Measurements from ENCODE around the gene HBM. TPM values are rescaled to one million over a fixed set of nuclear protein-coding genes. Genes with fewer than 3 reads are reported as not detected.

The HBM gene
- total RNA-seq, 1 experiment from 2014 or later, result not detected

DNA sequence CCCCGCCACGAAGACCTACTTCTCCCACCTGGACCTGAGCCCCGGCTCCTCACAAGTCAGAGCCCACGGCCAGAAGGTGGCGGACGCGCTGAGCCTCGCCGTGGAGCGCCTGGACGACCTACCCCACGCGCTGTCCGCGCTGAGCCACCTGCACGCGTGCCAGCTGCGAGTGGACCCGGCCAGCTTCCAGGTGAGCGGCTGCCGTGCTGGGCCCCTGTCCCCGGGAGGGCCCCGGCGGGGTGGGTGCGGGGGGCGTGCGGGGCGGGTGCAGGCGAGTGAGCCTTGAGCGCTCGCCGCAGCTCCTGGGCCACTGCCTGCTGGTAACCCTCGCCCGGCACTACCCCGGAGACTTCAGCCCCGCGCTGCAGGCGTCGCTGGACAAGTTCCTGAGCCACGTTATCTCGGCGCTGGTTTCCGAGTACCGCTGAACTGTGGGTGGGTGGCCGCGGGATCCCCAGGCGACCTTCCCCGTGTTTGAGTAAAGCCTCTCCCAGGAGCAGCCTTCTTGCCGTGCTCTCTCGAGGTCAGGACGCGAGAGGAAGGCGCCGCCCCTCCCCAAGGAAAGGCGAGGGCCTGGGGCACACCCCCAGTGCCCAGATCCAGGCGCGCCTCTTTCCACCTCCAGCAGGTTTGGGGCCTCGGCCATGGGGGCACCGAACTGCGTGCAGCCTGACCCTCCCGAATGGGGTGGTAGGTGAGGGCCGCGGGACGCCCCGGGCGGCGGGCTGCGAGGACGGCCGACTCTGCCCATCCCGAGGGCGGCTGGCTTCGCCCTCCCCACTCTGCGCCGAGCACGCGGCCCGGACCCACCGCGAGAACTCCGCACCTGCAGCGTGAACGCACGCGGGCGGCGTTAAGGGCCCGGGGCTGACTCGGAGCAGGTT lies 15.1 kb downstream of the HBM start:
- no peaks in the 10 kb centered on the region for H3K9me3 ChIP-seq (ENCODE audit: control insufficient read depth, insufficient read depth, low read depth, low read length)
- H3K27ac ChIP-seq (ENCODE audit: low read length), result peak overlapping the region; percentile 69
- H3K36me3 ChIP-seq (ENCODE audit: control insufficient read depth, insufficient read depth, low read length), result no peaks in the 10 kb centered on the region
- ChIA-PET POLR2A (no interaction called here), CTCF (interaction anchor here (0.7 to 0.9 kb wide), 3 partner anchors 10 to 84 kb away, joined by 3 read pairs; no protein-coding TSS in a partner anchor)
- peak overlapping the region; percentile 43 to 51 for H3K4me3 ChIP-seq (ENCODE audit: low read depth in 2 of 2, low read length in 2 of 2)
- H3K4me1 ChIP-seq (ENCODE audit: control insufficient read depth, insufficient read depth, low read length), result peaks cover 6% of the 10 kb centered on the region; the same call in 1 of the 2 replicates
- H3K27me3 ChIP-seq (ENCODE audit: control insufficient read depth, insufficient read depth, low read length), result no peaks in the 10 kb centered on the region
- ATAC-seq, result peak; percentile 84
- BruUV-seq (replicated peaks), result no TSS peak
- intact Hi-C loops (cut with micrococcal nuclease; ENCODE audit: unreplicated experiment) (loop anchor here (2.0 kb wide), 1 partner anchor 74 kb away; no protein-coding TSS in a partner anchor), in situ Hi-C loops (cut with HindIII; ENCODE audit: low pct_unique_long_range_greater_than_20kb, low sequenced_read_pairs) (no loop called here)
- TF ChIP-seq, protein P1, sequence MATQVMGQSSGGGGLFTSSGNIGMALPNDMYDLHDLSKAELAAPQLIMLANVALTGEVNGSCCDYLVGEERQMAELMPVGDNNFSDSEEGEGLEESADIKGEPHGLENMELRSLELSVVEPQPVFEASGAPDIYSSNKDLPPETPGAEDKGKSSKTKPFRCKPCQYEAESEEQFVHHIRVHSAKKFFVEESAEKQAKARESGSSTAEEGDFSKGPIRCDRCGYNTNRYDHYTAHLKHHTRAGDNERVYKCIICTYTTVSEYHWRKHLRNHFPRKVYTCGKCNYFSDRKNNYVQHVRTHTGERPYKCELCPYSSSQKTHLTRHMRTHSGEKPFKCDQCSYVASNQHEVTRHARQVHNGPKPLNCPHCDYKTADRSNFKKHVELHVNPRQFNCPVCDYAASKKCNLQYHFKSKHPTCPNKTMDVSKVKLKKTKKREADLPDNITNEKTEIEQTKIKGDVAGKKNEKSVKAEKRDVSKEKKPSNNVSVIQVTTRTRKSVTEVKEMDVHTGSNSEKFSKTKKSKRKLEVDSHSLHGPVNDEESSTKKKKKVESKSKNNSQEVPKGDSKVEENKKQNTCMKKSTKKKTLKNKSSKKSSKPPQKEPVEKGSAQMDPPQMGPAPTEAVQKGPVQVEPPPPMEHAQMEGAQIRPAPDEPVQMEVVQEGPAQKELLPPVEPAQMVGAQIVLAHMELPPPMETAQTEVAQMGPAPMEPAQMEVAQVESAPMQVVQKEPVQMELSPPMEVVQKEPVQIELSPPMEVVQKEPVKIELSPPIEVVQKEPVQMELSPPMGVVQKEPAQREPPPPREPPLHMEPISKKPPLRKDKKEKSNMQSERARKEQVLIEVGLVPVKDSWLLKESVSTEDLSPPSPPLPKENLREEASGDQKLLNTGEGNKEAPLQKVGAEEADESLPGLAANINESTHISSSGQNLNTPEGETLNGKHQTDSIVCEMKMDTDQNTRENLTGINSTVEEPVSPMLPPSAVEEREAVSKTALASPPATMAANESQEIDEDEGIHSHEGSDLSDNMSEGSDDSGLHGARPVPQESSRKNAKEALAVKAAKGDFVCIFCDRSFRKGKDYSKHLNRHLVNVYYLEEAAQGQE (IDR thresholded peaks at IDR 0.05; ENCODE audit: insufficient read depth in 1 of 2, low read depth in 2 of 2, low read length in 1 of 2), result 0 out of 4 replicates have a peak, but pooled peaks of 1 of the 2 experiments have one; percentile 53
- TF ChIP-seq SIN3A (IDR thresholded peaks at IDR 0.05; ENCODE audit: borderline replicate concordance, insufficient read depth, low read depth, low read length), result peak; percentile 81; the same call in 1 of the 2 replicates
- TF ChIP-seq, protein P2, sequence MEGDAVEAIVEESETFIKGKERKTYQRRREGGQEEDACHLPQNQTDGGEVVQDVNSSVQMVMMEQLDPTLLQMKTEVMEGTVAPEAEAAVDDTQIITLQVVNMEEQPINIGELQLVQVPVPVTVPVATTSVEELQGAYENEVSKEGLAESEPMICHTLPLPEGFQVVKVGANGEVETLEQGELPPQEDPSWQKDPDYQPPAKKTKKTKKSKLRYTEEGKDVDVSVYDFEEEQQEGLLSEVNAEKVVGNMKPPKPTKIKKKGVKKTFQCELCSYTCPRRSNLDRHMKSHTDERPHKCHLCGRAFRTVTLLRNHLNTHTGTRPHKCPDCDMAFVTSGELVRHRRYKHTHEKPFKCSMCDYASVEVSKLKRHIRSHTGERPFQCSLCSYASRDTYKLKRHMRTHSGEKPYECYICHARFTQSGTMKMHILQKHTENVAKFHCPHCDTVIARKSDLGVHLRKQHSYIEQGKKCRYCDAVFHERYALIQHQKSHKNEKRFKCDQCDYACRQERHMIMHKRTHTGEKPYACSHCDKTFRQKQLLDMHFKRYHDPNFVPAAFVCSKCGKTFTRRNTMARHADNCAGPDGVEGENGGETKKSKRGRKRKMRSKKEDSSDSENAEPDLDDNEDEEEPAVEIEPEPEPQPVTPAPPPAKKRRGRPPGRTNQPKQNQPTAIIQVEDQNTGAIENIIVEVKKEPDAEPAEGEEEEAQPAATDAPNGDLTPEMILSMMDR (IDR thresholded peaks at IDR 0.05), result no peak
- TF ChIP-seq TCF7L2 (IDR thresholded peaks at IDR 0.05; ENCODE audit: low read depth, low read length), result no peak
- TF ChIP-seq POLR2AphosphoS5 (IDR thresholded peaks at IDR 0.05; ENCODE audit: low read depth, low read length), result peak; percentile 78
- no peak for DNase-seq (ENCODE audit: low read depth, low spot score)

DNA sequence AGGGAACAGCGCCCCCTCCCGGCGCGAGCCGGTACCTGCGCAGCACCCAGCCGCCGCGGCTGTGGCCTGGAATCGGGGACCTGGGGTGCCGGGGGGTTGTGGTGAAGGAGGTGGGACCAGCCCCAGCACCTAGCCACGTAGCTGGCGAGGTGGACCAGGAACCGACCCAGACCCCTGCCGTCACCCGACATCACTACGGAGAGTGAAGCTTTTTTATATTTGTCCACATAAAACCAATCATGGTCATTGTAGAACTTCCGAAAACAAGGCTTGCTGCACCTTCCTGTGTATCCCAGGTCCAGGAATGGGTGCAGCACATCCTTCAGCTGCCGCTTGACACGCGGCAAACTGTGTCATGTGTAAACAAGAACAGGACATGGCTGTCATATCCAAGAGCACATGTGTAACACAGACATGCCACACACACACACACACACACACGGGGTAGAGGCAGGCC lies 15.8 kb downstream of the HBM start:
- H3K4me3 ChIP-seq (ENCODE audit: low read depth in 2 of 2, low read length in 2 of 2), result peak overlapping the region in 1 of 2 experiments; percentile 43; a peak in 3 of 4 replicates
- no TSS peak for BruUV-seq (replicated peaks)
- in situ Hi-C loops (cut with HindIII; ENCODE audit: low pct_unique_long_range_greater_than_20kb, low sequenced_read_pairs) (no loop called here), intact Hi-C loops (cut with micrococcal nuclease; ENCODE audit: unreplicated experiment) (loop anchor here (2.0 kb wide), 1 partner anchor 75 kb away; no protein-coding TSS in a partner anchor)
- POLR2A ChIA-PET, result no interaction called here
- H3K4me1 ChIP-seq (ENCODE audit: control insufficient read depth, insufficient read depth, low read length), result peaks cover 6% of the 10 kb centered on the region; the same call in 1 of the 2 replicates
- CTCF ChIA-PET, result interaction anchor here (0.5 to 0.7 kb wide), 2 partner anchors 54 to 84 kb away, joined by 3 to 5 read pairs; no protein-coding TSS in a partner anchor
- no peaks in the 10 kb centered on the region for H3K9me3 ChIP-seq (ENCODE audit: control insufficient read depth, insufficient read depth, low read depth, low read length)
- no peak; the same call in 1 of the 2 replicates for TF ChIP-seq POLR2AphosphoS5 (IDR thresholded peaks at IDR 0.05; ENCODE audit: low read depth, low read length)
- TF ChIP-seq, protein P2 (IDR thresholded peaks at IDR 0.05), result peak; percentile 97
- TF ChIP-seq, protein P1 (IDR thresholded peaks at IDR 0.05; ENCODE audit: insufficient read depth in 1 of 2, low read depth in 2 of 2, low read length in 1 of 2), result no peak; a peak in 1 of 4 replicates
- no peak for TF ChIP-seq TCF7L2 (IDR thresholded peaks at IDR 0.05; ENCODE audit: low read depth, low read length)
- 0 out of 2 replicates have a peak, but pooled peaks have one; percentile 0 for TF ChIP-seq SIN3A (IDR thresholded peaks at IDR 0.05; ENCODE audit: borderline replicate concordance, insufficient read depth, low read depth, low read length)
- no peaks in the 10 kb centered on the region for H3K36me3 ChIP-seq (ENCODE audit: control insufficient read depth, insufficient read depth, low read length)
- ATAC-seq (peak; percentile 11), DNase-seq (ENCODE audit: low read depth, low spot score) (no peak)
- no peaks in the 10 kb centered on the region for H3K27me3 ChIP-seq (ENCODE audit: control insufficient read depth, insufficient read depth, low read length)
- H3K27ac ChIP-seq (ENCODE audit: low read length), result no peak overlapping the region; the same call in 1 of the 2 replicates
